Activated CD4-positive, alpha-beta T cell treated with anti-CD3 and anti-CD28 coated beads, Interleukin-10, Interleukin-2, amounts not matched to agents 100 ng/mL and 50 ng/mL, durations not matched to agents 16 hours and 8 hours (primary cell): ENCODE data around the gene GABBR2.
A peak's percentile ranks its signal among the peaks of the same experiment; 100 is the strongest.

Experiments used
- DNase-seq: peaks from one replicate; pipeline ENCODE4 v3.0.0-alpha.2; 2020

GABBR2 gene

DNA sequence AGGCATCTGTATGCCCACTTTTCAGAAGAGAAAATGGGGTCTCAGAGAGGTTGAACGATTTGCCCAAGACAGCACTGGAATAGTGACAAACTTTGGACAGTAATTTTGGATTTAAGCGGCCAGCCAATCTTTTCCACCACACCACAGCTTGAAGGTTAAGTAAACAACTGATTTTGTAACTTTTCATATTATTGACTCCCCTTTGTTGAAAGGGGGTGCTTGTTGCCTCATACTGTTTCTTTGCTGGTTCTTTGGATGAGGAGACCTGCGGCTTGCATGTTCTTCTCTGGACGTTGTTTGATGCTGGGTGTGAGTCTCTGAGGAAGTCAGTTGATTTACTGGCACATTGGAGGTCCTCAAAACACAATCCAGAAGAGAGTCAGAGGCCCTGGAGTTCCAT is 11.7 kb upstream of the GABBR2 start:
- DNase-seq, result no peak

DNA sequence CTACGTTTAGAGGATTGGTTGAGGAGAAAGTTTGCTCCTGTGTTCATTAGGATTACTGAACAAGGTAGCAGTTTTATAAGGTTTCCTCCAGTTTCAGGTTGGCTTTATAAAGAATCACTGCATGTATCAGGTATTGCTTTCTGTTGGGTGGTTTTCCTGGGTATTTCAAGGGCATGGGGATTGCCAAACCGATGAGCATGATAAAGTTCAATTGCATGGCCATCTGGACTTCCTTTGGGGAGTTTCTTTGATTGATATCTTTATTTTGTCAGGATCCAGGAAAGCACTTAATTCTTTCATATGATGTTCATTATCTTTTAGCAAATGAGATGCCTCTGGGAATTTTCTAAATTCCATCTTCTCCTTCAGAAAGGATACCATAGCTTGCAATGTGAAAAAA is 10.3 kb upstream of the GABBR2 start:
- DNase-seq, result no peak

GRCh38 chr9:98714833-98715232 is 6.1 kb upstream of the GABBR2 start:
- DNase-seq, result no peak

GRCh38 chr9:98712987-98713386 is 4.3 kb upstream of the GABBR2 start:
- DNase-seq, result no peak

DNA sequence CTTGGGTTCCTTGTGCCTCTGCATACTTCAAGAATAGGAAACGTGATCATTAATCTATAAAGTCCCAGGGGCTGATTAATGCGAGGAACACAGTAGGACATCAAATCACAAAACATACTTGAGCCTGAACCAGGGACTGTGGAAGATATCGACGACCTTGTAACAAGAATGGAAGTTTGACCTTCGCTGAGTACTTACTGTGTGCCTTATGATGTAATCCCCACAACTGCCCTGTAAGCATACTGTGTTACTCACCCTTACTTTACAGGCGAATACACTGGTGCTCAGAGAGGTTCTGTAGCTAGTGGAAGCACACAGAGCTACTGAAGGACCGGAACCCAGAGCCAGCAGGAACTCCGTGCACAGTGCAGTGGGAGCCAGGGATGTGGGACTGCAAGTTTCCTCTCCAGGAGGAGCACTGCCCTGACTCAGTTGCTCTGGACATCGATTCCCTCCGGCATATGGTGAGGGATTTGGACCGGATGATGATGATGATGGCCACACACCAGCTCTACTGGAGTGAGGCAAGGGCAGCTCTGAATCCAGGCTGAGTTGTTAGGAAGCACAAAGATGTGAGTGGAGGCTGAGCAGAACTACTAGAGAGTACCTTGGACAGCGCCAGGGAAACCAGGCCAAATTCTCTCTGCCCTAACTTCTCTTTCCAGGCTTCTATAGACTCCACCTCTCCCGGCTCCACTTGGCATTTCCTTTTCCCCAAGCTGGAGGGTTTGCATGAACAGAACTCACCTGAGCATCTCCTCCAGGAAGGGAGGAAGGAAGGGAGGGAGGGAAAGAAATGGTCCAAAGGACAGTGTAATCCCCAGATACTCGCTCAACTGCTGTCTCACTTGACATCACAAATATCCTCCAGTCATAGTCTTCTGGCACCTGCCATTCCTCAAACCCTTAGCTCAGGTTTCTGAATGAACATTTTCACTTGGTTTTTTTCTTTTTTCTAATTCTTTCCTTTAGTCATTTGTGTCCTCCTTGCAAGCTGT is 1.5 kb upstream of the GABBR2 start:
- no peak for DNase-seq

DNA sequence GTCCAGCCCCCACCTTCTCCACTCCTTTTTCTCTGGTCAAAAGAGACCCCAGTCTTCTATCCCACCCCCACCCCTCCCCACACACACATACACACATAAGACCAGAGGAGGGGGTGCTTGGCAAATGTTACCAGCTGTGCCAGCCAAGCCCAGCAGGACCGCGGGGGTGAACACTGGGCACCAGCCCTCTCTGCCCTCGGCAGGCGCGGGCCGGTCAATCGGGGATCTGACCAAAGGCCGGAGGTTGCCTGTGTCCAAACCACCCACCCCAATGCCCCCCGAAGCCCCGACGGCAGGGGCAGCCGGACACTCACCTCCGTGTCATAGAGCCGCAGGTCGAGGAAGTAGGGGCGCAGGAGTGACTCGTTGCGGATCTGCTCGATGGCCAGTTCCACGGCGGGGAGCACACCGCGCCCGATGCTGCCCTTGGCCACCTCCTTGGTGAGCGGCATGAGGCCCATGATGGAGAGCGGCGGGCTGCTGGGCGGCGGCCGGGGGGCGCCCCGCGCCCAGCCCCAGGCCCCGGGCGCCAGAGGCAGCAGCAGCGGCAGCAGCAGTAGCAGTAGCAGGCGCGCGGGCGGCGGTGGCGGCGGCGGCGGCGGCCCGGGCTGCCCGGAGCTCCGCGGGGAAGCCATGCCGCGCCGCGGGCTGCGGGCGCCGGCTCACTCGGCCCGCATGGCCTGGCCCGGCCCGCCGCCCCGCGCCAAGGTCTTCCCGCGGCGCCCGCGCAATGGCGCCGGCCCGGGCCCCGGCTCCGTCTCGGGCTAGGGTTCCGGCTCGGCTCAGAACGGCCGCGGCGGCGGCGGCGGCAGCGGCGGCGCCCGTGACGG is 417 bp downstream of the GABBR2 start:
- DNase-seq, result no peak

- peak; percentile 52 for DNase-seq
Observed at GRCh38 chr9:98707166-98708102, 1.3 kb downstream of the GABBR2 start.

- no peak for DNase-seq
Observed at GRCh38 chr9:98706651-98707165, 2.0 kb downstream of the GABBR2 start.

DNA sequence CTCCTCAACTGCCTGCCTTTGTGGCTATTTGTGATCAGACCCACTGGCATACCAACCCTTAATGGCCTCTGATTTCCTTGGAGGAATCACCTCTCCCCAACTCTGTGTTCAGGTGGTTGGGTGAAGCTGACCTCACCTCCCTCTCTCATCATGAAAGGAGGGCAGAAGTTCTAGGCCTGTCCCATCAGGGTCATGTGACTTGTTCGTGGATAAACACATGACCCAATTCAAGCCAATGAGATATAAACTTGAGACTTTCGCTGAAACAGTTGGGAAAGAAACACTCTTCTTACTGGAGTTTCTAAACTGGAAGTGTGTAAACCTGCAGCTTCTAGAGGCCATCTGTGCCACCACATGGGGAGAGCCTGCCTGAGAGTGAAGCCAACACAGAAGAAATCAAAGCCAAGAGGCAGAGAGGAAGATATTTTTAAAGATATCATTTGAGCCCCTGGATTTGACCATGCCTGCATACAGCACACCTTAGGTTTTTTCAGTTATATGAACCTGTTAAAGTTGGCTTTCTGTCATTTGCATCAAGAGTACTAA is 5.8 kb downstream of the GABBR2 start:
- no peak for DNase-seq

DNA sequence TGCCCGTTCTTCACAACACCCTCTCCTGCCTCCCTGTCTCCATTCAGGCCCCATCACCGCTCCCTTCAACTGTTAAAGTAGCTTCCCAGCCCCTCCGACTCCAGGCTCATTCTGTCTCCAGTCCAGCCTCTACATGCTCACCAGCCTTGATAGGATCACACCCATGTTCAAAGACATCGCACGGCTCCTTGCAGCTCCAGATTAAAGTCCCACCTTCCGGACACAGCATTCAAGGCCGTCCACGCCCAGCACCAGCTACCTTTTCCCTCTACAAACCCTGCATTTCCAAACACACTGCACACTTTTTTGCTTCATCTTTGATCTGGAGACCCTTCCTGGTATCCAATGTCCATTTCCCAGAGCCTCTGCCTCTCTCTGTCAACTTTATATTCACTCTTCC is 6.4 kb downstream of the GABBR2 start:
- DNase-seq, result no peak

GRCh38 chr9:98701576-98701975 is 7.2 kb downstream of the GABBR2 start:
- no peak for DNase-seq

- no peak for DNase-seq
Observed at GRCh38 chr9:98700801-98701200, 7.9 kb downstream of the GABBR2 start.

GRCh38 chr9:98698856-98699255 is 9.9 kb downstream of the GABBR2 start:
- DNase-seq, result no peak

DNA sequence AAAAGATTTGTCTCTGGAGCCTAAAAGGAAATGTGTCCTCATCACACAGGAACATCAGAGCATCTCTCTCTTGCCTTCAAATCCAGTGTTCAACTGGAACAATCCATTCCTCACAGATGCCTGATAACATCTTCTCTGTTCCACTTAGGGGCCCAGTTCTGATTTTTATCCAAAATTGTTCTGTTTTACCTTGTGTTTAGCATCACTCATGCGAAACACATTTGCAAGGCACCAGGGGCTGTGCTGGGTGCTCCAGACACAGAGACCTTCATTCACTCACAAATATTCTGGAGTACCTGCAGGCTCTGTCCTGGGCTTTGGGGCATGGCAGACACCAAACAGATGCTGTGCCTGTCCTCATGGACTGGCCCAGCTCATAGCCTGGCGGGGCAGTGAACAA is 13.8 kb downstream of the GABBR2 start:
- no peak for DNase-seq

- DNase-seq, result no peak
Observed at GRCh38 chr9:98692392-98692791, 16.3 kb downstream of the GABBR2 start.

- no peak for DNase-seq
Observed at GRCh38 chr9:98691890-98692289, 16.8 kb downstream of the GABBR2 start.

DNA sequence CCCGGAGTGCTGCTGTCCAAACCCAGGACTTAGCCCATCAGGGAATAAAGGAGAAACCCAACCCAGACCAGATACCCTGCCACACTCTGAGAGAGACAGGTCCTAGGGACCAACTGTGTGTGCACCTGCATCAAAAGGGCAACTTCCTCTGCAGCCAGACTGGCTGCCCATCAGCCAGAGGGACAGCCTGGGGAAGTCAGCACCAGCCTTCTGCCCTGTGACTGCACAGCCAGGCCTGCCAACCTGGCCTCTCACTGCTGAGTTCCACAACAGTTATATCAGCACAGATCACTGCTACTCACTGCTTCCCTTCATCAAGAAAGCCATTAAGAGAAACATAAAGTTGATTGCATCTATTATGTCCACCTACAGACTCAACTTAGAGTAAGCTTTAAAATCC is 18.0 kb downstream of the GABBR2 start:
- DNase-seq, result no peak

- DNase-seq, result no peak
Observed at GRCh38 chr9:98688710-98689495, 19.8 kb downstream of the GABBR2 start.

GRCh38 chr9:98687911-98688310 is 20.8 kb downstream of the GABBR2 start:
- no peak for DNase-seq

DNA sequence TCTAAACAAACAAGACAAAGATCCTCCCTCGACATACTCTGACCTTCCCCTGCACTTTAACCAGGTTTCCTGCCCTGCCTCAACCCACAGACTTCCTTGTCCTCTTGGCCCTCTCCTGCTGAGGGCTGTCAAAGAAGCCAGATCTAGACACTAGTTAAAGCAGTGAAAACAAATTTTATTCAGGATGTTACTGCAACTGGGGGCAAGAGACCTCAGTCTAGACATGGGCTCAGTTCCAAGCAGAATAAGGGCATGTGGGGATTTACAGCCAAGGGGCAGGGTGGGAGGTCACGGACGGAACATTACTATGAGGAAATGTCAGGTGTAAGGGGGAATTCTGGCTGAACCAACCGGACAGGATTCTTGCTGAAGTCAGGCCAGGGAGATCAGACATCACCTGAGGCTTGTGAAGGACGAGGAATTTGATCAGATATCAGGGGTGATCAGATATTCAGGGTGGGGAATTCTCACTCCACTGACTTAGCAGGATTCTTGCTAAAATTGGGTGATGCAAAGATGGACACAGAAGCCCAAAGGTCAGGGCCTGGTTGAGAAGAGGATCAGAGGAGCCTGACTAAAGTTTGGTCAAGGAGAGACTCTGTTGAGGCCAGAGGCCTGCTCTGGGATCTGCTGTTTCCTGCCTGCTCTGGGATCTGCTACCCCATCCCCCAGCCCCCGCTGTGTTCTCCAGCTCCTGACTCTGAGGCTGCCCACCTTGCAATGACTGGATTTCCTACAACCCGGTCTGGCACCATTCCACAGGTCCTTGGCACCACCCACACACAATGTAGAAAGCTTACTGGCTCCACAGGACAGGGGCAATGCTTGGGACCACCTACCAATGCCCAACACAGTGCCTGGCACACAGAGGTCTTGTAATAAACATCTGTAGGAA is 21.5 kb downstream of the GABBR2 start:
- DNase-seq, result no peak
